Urinary bladder (tissue), 4 donors: Measurements from ENCODE around the gene MED7. TPM values are rescaled to one million over a fixed set of nuclear protein-coding genes. Genes with fewer than 3 reads are reported as not detected.

ENCODE experiments used
- DNase-seq: peaks from one replicate; pipeline ENCODE4 v3.0.0-alpha.2; 2015; ENCODE audit errors: extremely low spot score
- H3K27ac ChIP-seq: one replicate; pipeline ENCODE4 v1.5.1; 2013; ENCODE audit warnings: low read depth, mild to moderate bottlenecking, moderate library complexity
- H3K36me3 ChIP-seq: one replicate; pipeline ENCODE4 v1.6.1; 2013; ENCODE audit warnings: mild to moderate bottlenecking, moderate library complexity; ENCODE audit not compliant: insufficient read depth
- H3K4me1 ChIP-seq: one replicate; pipeline ENCODE4 v1.6.1; 2013; ENCODE audit warnings: mild to moderate bottlenecking, moderate library complexity; ENCODE audit not compliant: insufficient read depth
- H3K4me3 ChIP-seq: one replicate; pipeline ENCODE4 v1.5.1; 2013; ENCODE audit warnings: low read depth, low read length
- WGBS: extraction: QIAGEN DNeasy Blood & Tissue Kit; methylation state at CpG from one replicate; pipeline ENCODE4 v1.1.7; 2013; 5-methylcytosine and 5-hydroxymethylcytosine counted together
- polyA plus RNA-seq: library from polyadenylated mRNA; stranded (reverse); fragments of 200-250 nt; gene quantifications from one replicate; pipeline ENCODE4 v1.2.3, GENCODE V29; 2013
- total RNA-seq: library from RNA; depleted of rRNA; stranded (reverse); fragments of >200 nt; gene quantifications from one replicate; pipeline ENCODE4 v1.2.3, GENCODE V29; 2014
- donor health status: healthy with polysubstance abuse.
- donor health status: healthy.

The MED7 gene
- total and polyA plus RNA-seq, 2 donors = 12.7 to 20.3 TPM

- Histone ChIP-seq H3K4me3 (no peak overlapping the region), H3K36me3 (no peaks in the 10 kb centered on the region), H3K4me1 (no peaks in the 10 kb centered on the region), H3K27ac (no peak overlapping the region)
- 92% methylated on average over 3 of the region's 3 CpGs for WGBS
- no peak for DNase-seq
Measured at GRCh38 chr5:157150995-157151394, 8.3 kb upstream of the MED7 start.

- no peak overlapping the region for H3K27ac ChIP-seq
- 75% methylated on average over 14 of the region's 14 CpGs for WGBS
- no peak overlapping the region for H3K4me3 ChIP-seq
- H3K36me3 ChIP-seq = no peaks in the 10 kb centered on the region
- H3K4me1 ChIP-seq = no peaks in the 10 kb centered on the region
- DNase-seq = peak; percentile 25
Measured at GRCh38 chr5:157148734-157149615, 6.3 kb upstream of the MED7 start.

- Histone ChIP-seq H3K27ac (peak overlapping the region; percentile 84), H3K4me3 (peak overlapping the region; percentile 37), H3K4me1 (no peaks in the 10 kb centered on the region), H3K36me3 (no peaks in the 10 kb centered on the region)
- DNase-seq = peak; percentile 13
- 7% methylated on average over 33 of the region's 33 CpGs for WGBS
Measured at GRCh38 chr5:157143127-157143971, 684 bp upstream of the MED7 start.

DNA sequence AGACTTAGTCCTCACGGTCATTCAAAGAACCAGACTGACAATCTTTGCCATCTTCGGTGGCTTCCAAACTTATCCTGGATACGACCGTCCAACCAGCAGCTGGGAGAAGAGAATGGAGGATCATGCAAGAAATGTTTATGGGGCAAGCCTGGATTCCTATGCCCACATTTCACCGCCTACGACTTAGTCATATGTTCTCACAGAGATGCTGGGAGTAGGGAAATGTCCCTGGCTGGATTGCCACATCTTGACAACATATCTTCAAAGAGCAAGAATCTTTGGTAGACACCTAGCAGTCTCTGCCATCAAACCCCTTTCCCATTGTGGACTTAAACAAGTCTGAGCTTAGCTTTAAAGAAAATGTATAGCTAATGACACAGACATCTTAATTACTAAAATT, 5.0 kb downstream of the MED7 start:
- H3K36me3 ChIP-seq = no peaks in the 10 kb centered on the region
- H3K4me1 ChIP-seq = no peaks in the 10 kb centered on the region
- H3K27ac ChIP-seq = no peak overlapping the region
- H3K4me3 ChIP-seq = no peak overlapping the region
- WGBS = 96% methylated on average over 6 of the region's 6 CpGs
- no peak for DNase-seq

DNA sequence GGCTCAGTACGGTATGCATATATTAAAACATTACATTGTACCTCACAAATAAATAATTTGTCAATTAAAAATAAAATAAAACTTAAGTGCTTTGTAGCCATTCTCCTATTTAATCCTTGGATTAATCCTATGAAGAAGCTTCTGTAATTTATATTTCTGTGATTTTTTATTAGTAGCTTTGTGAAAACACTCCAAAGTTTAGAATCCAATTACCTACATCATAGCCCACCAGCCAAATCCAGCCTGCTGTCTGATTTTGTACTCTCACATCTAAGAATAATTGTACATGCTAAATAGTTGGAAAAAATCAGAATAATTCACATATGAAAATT, 10.4 kb downstream of the MED7 start:
- Histone ChIP-seq H3K4me1 (no peaks in the 10 kb centered on the region), H3K27ac (no peak overlapping the region), H3K36me3 (no peaks in the 10 kb centered on the region), H3K4me3 (no peak overlapping the region)
- DNase-seq = no peak
- 9% methylated on average over 1 of the region's 1 CpG for WGBS

DNA sequence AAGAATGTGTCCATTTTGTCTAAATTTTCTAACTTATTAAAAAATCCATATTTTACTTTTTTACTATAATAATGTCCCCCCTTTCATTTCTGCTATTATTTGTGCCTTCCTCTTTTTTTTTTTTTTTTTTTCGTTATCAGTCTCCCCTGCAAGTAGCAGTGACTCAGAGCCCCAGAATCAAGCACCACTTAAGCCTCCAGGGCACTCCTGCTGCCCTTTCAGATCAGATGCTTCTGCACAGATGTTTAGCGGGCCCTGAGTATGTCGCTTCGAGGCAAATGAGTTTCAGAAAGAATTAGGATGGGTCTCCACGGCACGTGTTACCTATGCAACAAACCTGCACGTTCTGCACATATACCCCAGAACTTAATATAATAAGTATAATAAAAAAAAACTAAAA, 11.7 kb downstream of the MED7 start:
- Histone ChIP-seq H3K4me1 (no peaks in the 10 kb centered on the region), H3K4me3 (no peak overlapping the region), H3K36me3 (no peaks in the 10 kb centered on the region), H3K27ac (no peak overlapping the region)
- no peak for DNase-seq
- 55% methylated on average over 7 of the region's 7 CpGs for WGBS

GRCh38 chr5:157121709-157122108, 21.0 kb downstream of the MED7 start:
- Histone ChIP-seq H3K36me3 (no peaks in the 10 kb centered on the region), H3K4me1 (no peaks in the 10 kb centered on the region), H3K27ac (no peak overlapping the region), H3K4me3 (no peak overlapping the region)
- no peak for DNase-seq

DNA sequence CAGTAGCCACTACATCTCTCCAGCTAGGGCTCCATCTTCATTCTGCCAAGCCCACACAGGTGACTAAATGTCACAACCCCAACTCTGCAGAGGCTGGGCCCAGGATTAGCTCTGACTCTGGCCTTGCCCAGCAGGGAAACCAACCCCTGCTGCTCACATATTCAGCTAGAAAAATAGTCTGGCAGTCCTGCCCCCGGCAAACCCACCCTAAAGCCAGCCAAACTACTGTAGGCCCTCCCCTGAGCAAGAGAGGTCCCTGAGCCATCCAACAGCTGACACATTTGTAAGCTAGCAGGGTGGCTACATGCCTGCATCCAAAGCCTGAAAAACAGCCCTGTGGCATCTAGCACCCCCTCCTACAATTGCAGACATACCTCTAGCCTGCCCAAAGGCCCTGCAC, 22.6 kb downstream of the MED7 start:
- no peak for DNase-seq
- no peak overlapping the region for H3K4me3 ChIP-seq
- WGBS = 88% methylated on average over 1 of the region's 1 CpG
- H3K36me3 ChIP-seq = no peaks in the 10 kb centered on the region
- no peak overlapping the region for H3K27ac ChIP-seq
- H3K4me1 ChIP-seq = no peaks in the 10 kb centered on the region

- H3K4me1 ChIP-seq = no peaks in the 10 kb centered on the region
- 75% methylated on average over 6 of the region's 6 CpGs for WGBS
- no peak overlapping the region for H3K4me3 ChIP-seq
- no peaks in the 10 kb centered on the region for H3K36me3 ChIP-seq
- no peak for DNase-seq
- no peak overlapping the region for H3K27ac ChIP-seq
Measured at GRCh38 chr5:157116483-157116954, 26.1 kb downstream of the MED7 start.

DNA sequence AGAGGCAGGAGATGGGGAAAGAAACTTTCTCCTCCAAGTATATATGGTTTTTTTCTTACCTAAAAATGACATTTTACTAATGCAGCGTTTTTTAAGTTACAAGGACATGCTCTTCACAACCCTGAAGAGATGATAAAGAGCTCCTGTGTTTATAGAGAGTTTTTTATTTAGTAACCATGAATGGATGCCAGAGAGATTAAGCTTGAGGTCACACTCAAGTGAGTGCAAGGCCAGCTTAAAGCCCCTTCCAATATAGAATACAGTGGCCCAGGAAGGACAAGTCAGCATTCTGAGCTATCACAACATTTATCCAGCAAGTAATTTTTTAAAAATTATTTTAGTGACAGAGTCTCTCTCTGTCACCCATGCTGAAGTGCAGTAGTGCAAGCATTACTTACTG, 27.2 kb downstream of the MED7 start:
- WGBS = 21% methylated on average over 1 of the region's 1 CpG
- Histone ChIP-seq H3K36me3 (no peaks in the 10 kb centered on the region), H3K27ac (no peak overlapping the region), H3K4me1 (no peaks in the 10 kb centered on the region), H3K4me3 (no peak overlapping the region)
- DNase-seq = no peak

DNA sequence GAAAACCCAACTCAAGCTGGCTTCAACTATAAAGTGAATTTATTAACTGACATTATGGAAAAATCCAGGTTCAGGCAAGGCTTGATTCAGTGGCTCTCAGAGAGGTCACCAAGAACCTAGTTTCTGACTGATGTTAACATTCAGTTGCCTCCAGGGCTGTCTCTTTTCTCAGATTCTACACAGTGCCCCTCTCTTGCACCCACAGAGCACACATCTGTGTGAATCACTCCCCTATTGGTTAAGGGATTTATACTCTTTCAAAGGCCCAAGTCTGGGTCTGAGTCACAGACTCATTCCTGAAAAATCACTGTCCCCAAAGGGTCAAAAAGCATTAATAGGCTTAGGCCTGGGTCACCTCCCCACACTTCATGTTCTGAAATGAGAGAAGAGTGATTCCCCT, 27.7 kb downstream of the MED7 start:
- Histone ChIP-seq H3K4me1 (no peaks in the 10 kb centered on the region), H3K36me3 (no peaks in the 10 kb centered on the region), H3K4me3 (no peak overlapping the region), H3K27ac (no peak overlapping the region)
- DNase-seq = no peak

DNA sequence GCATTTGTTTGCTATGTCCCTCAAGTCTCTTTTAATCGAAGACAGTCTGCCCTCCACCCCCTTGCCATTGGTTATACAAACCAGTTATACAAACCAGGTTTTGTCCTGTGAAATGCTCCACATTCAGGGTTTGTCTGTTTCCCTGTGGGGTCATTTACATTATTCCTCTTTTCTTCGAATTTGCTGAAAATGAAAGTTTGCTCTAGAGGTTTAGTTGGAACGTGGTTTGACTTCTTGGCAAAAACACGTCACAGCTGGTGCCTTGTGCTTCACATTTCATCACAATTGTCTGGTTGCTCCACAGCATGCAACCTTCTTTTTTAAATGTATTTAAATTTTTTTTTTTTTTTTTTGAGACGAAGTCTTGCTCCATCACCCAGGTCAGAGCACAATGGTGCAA, 29.7 kb downstream of the MED7 start:
- no peak for DNase-seq
- 47% methylated on average over 5 of the region's 5 CpGs for WGBS
- Histone ChIP-seq H3K36me3 (no peaks in the 10 kb centered on the region), H3K4me3 (no peak overlapping the region), H3K27ac (no peak overlapping the region), H3K4me1 (no peaks in the 10 kb centered on the region)

DNA sequence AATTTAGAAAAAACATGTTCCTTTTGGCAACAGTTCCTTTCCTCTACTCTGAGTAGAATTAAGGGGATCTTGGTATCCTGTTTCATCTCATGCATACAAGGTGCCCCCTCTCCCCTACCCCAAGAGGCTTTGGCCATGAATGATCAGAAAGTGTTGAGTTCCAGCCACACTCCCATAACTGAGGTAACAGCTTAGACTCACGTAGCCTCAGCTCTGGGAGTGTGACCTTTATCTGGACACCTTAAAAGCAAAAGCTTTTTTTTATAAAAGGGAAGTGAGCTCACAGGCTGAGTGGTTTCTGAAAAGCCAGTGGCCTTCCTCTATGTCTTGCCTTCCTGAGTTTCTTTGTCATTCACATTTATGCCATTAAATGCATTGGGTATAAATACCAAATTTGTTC, 32.9 kb downstream of the MED7 start:
- 56% methylated on average over 1 of the region's 1 CpG for WGBS
- no peak overlapping the region for H3K4me3 ChIP-seq
- no peak for DNase-seq
- H3K36me3 ChIP-seq = no peaks in the 10 kb centered on the region
- no peaks in the 10 kb centered on the region for H3K4me1 ChIP-seq
- no peak overlapping the region for H3K27ac ChIP-seq

DNA sequence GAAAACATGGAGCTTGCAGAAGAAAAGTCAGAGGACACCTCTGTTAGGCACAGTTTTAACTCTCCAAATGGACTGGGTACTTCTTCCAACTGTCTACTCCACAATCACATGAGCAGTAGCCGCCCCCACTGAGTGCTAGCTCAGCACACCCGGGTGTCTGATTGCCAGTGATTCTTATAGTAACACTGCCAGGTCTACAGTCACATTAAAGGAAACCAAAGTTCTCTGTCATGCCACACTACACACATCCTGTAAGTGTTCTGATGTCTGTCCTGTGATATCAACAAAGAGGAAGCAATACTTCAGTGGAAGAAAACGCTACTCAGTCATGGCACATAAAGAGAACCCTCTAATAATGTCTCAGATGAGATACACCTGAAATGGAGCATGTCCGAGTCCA, 33.7 kb downstream of the MED7 start, which contains the start of gene HAVCR2:
Gene HAVCR2 (minus strand): TSS at position 69 of the 400 bp plus-strand sequence. CDS start 61 bp downstream, at position 8.
- Histone ChIP-seq H3K36me3 (no peaks in the 10 kb centered on the region), H3K4me3 (no peak within 1 kb of the TSS), H3K27ac (no peak within 1 kb of the TSS), H3K4me1 (no peaks in the 10 kb centered on the region)
- WGBS = 67% methylated on average over 4 of the region's 4 CpGs
- no peak for DNase-seq
